Activated T-helper 2 cell treated with anti-CD3 and anti-CD28 coated beads, Interferon-gamma antibody, Interleukin-2, Interleukin-4, amounts not matched to agents 10 μg/mL and 5 μg/mL and 100 μg/mL, durations not matched to agents 14 hours and 24 hours and 36 hours (primary cell): Measurements from ENCODE around the gene LRBA. TPM values are rescaled to one million over a fixed set of nuclear protein-coding genes. Genes with fewer than 3 reads are reported as not detected.

Source experiments
- DNase-seq: peaks from one replicate; pipeline ENCODE4 v3.0.0; 2021; ENCODE audit warnings: low spot score
- H3K27ac Mint-ChIP-seq: one replicate; pipeline ENCODE4 v1.8.0; 2021; ENCODE audit warnings: mixed read lengths
- H3K27me3 Mint-ChIP-seq: one replicate; pipeline ENCODE4 v1.8.0; 2021; ENCODE audit warnings: low read depth, mixed read lengths
- H3K36me3 Mint-ChIP-seq: one replicate; pipeline ENCODE4 v1.8.0; 2021; ENCODE audit warnings: low read depth, mixed read lengths
- H3K4me1 Mint-ChIP-seq: one replicate; pipeline ENCODE4 v1.8.0; 2021; ENCODE audit warnings: low read depth, mixed read lengths
- H3K4me3 Mint-ChIP-seq: one replicate; pipeline ENCODE4 v1.8.0; 2021; ENCODE audit warnings: low read depth, mild to moderate bottlenecking, moderate library complexity, mixed read lengths
- H3K9me3 Mint-ChIP-seq: one replicate; pipeline ENCODE4 v1.8.0; 2021; ENCODE audit warnings: mixed read lengths
- intact Hi-C: fragments of 100-400 bp; cut with micrococcal nuclease; formaldehyde crosslinking; loops from one replicate; pipeline ENCODE4 v1.15.1; 2023
- total RNA-seq: library from RNA; stranded (reverse); gene quantifications from 2 replicates; pipeline ENCODE4 v1.2.3, GENCODE V29; 2022

LRBA gene
- total RNA-seq, 1 donor from 2014 or later = 46.4 TPM

DNA sequence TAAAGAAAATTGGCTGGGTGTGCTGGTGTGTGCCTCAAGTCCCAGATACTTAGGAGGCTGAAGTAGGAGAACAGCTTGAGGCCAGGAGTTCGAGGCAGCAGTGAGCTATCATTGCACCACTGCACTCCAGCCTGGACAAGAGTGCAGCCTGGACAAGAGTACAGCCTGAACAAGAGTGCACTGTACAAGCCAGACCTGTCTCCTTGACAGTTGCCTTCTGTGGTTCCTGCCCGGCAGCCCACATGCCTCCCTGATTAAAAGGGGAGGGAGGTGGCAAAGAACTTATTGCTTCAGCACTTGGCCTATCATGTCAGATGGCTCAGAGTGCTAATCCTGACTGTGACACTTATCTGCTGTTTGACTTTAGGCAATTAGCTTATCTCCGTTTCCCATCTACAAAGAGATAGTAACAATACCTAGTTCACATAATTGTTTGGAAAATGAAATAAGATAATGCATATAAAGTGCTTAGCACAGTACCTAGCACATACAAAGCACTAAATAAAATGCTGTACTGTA, 687.8 kb downstream of the LRBA start:
- H3K36me3 Mint-ChIP-seq = peaks cover 7% of the 10 kb centered on the region
- H3K9me3 Mint-ChIP-seq = no peaks in the 10 kb centered on the region
- H3K4me1 Mint-ChIP-seq = peaks cover 2% of the 10 kb centered on the region
- intact Hi-C loops = no loop called here
- no peak overlapping the region for H3K4me3 Mint-ChIP-seq
- no peak overlapping the region for H3K27ac Mint-ChIP-seq
- H3K27me3 Mint-ChIP-seq = no peaks in the 10 kb centered on the region
- DNase-seq = no peak

GRCh38 chr4:150325872-150326271, 689.2 kb downstream of the LRBA start:
- no peak for DNase-seq
- Mint-ChIP-seq H3K27me3 (no peaks in the 10 kb centered on the region), H3K27ac (no peak overlapping the region), H3K4me3 (no peak overlapping the region), H3K36me3 (peaks cover 10% of the 10 kb centered on the region), H3K9me3 (no peaks in the 10 kb centered on the region), H3K4me1 (peaks cover 2% of the 10 kb centered on the region)
- intact Hi-C loops = no loop called here

DNA sequence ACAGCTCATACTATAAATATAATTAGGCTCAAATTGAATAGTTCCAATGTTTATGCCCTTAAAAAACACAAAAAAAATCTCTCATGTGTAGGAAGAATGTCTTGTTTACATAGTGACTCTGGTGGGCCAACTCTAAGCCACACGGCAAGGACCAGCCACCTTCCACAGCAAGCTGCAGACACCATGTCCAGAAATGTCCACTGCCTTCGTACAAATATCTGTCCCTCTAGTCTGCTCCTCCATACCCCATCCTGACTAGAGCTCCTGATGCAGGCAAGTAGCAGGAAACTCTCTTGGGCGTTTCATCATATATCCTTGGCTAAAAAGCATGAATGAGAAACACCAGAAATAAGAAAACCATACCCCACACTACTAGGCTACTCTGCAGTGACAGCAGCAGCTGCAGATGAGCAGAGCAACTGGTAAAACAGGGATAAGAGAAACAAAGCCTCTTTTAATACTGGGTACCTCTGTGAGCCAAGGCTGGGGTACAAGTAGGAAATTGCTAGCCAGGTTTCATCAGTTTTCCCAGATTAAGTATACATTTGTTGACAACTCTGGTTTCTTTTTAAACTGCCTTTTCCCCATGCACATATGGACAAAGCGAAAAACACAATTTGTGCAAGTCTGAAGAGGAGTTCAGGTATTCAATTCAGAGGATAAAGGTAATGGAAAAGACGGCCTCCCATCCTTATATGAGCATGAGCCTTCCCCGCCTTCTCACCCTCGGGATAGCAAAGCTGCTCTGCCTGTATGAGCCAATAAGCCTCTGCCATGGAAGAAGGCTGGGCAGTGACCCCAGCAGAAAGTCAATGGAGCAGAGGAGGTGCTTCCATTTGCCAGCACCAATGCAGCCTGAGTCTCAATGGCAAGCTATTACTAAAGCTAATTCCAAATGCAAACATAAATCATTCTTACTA, 691.4 kb downstream of the LRBA start:
- intact Hi-C loops = no loop called here
- Mint-ChIP-seq H3K27ac (no peak overlapping the region), H3K4me3 (no peak overlapping the region), H3K9me3 (no peaks in the 10 kb centered on the region), H3K4me1 (peaks cover 2% of the 10 kb centered on the region), H3K27me3 (no peaks in the 10 kb centered on the region), H3K36me3 (peaks cover 10% of the 10 kb centered on the region)
- DNase-seq = no peak

- no peak overlapping the region for H3K4me3 Mint-ChIP-seq
- H3K27ac Mint-ChIP-seq = no peak overlapping the region
- peaks cover 10% of the 10 kb centered on the region for H3K36me3 Mint-ChIP-seq
- H3K4me1 Mint-ChIP-seq = peaks cover 2% of the 10 kb centered on the region
- no peaks in the 10 kb centered on the region for H3K9me3 Mint-ChIP-seq
- intact Hi-C loops = no loop called here
- no peak for DNase-seq
- H3K27me3 Mint-ChIP-seq = no peaks in the 10 kb centered on the region
Observed at GRCh38 chr4:150322646-150323045, 692.4 kb downstream of the LRBA start.

GRCh38 chr4:150321113-150321512, 694.0 kb downstream of the LRBA start:
- H3K27me3 Mint-ChIP-seq = no peaks in the 10 kb centered on the region
- intact Hi-C loops = no loop called here

DNA sequence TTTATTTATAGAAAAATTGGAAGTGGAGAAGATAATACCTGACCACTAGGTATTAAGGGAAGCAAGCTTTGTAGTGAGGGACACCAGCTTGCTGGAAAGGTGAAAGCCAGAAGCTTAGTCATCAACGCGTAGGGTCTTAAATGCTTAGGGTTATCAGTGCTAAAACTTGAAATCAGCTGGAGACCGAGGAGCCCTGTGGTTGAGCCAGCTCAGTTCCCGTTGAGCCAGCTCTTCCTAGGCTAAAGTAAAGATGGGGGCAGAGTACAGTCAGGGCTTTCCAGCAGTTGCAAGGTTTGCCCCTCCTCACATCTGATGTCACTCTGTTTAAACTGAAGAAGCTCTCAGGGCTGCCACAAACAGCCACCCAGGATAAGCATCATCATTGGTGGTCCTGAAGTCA, 696.1 kb downstream of the LRBA start:
- Mint-ChIP-seq H3K27me3 (no peaks in the 10 kb centered on the region), H3K9me3 (no peaks in the 10 kb centered on the region), H3K36me3 (peaks cover 16% of the 10 kb centered on the region), H3K4me3 (no peak overlapping the region), H3K27ac (no peak overlapping the region), H3K4me1 (peaks cover 5% of the 10 kb centered on the region)
- DNase-seq = no peak
- intact Hi-C loops = no loop called here

More at GRCh38 chr4:150321113-150321512, 694.0 kb downstream of the LRBA start:
- no peaks in the 10 kb centered on the region for H3K9me3 Mint-ChIP-seq
- no peak for DNase-seq
- no peak overlapping the region for H3K27ac Mint-ChIP-seq
- peaks cover 7% of the 10 kb centered on the region for H3K4me1 Mint-ChIP-seq
- H3K4me3 Mint-ChIP-seq = no peak overlapping the region
- H3K36me3 Mint-ChIP-seq = peaks cover 16% of the 10 kb centered on the region

DNA sequence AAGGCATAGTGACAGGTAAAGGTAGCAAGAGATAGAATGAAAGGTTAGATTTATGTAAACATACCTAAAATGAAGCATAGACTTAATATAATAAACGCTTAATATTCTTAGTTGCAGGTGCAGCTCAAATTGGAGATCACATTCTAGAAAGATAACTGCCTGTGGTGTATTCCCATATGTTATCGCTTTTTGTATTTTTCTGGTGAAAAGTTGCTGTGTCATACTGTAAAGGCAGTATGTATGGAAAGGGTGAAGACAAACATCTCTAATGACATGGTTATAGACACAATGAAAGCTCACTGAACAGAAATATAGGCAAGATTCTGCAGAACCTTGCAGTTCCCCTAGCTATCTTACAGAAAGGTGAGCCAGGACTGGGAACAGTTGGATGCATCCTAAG, 696.6 kb downstream of the LRBA start:
- H3K27ac Mint-ChIP-seq = no peak overlapping the region
- intact Hi-C loops = no loop called here
- H3K4me3 Mint-ChIP-seq = no peak overlapping the region
- no peaks in the 10 kb centered on the region for H3K9me3 Mint-ChIP-seq
- no peaks in the 10 kb centered on the region for H3K27me3 Mint-ChIP-seq
- H3K4me1 Mint-ChIP-seq = peaks cover 5% of the 10 kb centered on the region
- H3K36me3 Mint-ChIP-seq = peaks cover 16% of the 10 kb centered on the region
- no peak for DNase-seq

GRCh38 chr4:150316332-150317205, 698.5 kb downstream of the LRBA start:
- no peaks in the 10 kb centered on the region for H3K9me3 Mint-ChIP-seq

DNA sequence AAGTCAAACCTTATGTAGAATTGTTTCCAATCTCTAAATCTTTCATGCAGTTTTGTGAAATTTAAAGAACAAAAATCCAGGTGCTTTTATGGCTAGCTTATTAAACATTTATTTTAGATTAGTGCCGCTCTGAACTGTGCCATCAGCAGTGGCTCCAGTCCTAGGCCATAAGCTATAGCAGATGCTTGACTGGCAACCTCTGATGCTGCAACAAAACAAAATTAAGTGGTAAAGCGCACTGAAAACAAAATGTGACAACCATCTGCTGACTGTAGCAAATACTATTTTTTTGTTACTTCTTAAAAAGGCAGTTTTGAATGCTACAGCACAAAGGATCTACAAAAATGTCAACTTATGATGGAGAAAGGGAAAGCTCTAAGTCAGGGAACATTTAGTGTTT, 699.4 kb downstream of the LRBA start:
- H3K27me3 Mint-ChIP-seq = no peaks in the 10 kb centered on the region
- H3K4me3 Mint-ChIP-seq = no peak overlapping the region
- intact Hi-C loops = no loop called here
- H3K36me3 Mint-ChIP-seq = peaks cover 13% of the 10 kb centered on the region
- no peaks in the 10 kb centered on the region for H3K9me3 Mint-ChIP-seq
- H3K27ac Mint-ChIP-seq = no peak overlapping the region
- no peak for DNase-seq
- H3K4me1 Mint-ChIP-seq = peaks cover 5% of the 10 kb centered on the region

More at GRCh38 chr4:150316332-150317205, 698.5 kb downstream of the LRBA start:
- Mint-ChIP-seq H3K4me1 (peaks cover 5% of the 10 kb centered on the region), H3K4me3 (no peak overlapping the region), H3K27me3 (no peaks in the 10 kb centered on the region), H3K36me3 (peaks cover 16% of the 10 kb centered on the region), H3K27ac (no peak overlapping the region)
- no peak for DNase-seq
- intact Hi-C loops = no loop called here

DNA sequence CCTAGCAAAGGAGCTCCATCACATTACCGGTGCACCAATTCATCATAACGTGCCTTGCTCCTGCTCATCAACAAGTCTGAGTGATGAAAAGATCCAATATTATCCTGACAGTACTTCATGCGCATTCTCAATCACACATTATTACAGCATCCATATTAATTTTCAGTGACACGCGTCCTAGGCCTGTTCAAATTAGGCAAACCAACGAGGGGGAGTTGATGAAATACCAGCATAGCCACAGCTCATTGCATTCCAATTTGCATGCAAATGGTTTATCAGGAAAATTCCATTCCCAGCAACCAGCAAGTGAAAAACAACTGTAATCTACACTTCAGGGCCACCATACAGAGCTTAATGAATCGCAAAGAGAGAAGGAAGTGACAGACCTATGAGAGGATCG, 699.9 kb downstream of the LRBA start:
- no peak for DNase-seq
- H3K4me3 Mint-ChIP-seq = no peak overlapping the region
- H3K36me3 Mint-ChIP-seq = peaks cover 13% of the 10 kb centered on the region
- no peaks in the 10 kb centered on the region for H3K9me3 Mint-ChIP-seq
- no peaks in the 10 kb centered on the region for H3K27me3 Mint-ChIP-seq
- intact Hi-C loops = no loop called here
- H3K27ac Mint-ChIP-seq = no peak overlapping the region
- H3K4me1 Mint-ChIP-seq = peaks cover 5% of the 10 kb centered on the region

GRCh38 chr4:150314031-150314430, 701.1 kb downstream of the LRBA start:
- intact Hi-C loops = no loop called here
- no peak overlapping the region for H3K27ac Mint-ChIP-seq
- H3K27me3 Mint-ChIP-seq = no peaks in the 10 kb centered on the region
- H3K4me3 Mint-ChIP-seq = no peak overlapping the region
- H3K36me3 Mint-ChIP-seq = peaks cover 13% of the 10 kb centered on the region
- H3K4me1 Mint-ChIP-seq = peaks cover 5% of the 10 kb centered on the region
- H3K9me3 Mint-ChIP-seq = no peaks in the 10 kb centered on the region
- DNase-seq = no peak

- no peaks in the 10 kb centered on the region for H3K9me3 Mint-ChIP-seq
- peaks cover 6% of the 10 kb centered on the region for H3K36me3 Mint-ChIP-seq
Observed at GRCh38 chr4:150310159-150310895, 704.8 kb downstream of the LRBA start.

More at GRCh38 chr4:150310159-150310895, 704.8 kb downstream of the LRBA start:
- no peak for DNase-seq
- H3K27me3 Mint-ChIP-seq = no peaks in the 10 kb centered on the region
- no peak overlapping the region for H3K27ac Mint-ChIP-seq
- no peaks in the 10 kb centered on the region for H3K4me1 Mint-ChIP-seq
- no peak overlapping the region for H3K4me3 Mint-ChIP-seq
- intact Hi-C loops = no loop called here
